ENCODE measurements around the gene ZNF423.

- TF ChIP-seq, protein P1, sequence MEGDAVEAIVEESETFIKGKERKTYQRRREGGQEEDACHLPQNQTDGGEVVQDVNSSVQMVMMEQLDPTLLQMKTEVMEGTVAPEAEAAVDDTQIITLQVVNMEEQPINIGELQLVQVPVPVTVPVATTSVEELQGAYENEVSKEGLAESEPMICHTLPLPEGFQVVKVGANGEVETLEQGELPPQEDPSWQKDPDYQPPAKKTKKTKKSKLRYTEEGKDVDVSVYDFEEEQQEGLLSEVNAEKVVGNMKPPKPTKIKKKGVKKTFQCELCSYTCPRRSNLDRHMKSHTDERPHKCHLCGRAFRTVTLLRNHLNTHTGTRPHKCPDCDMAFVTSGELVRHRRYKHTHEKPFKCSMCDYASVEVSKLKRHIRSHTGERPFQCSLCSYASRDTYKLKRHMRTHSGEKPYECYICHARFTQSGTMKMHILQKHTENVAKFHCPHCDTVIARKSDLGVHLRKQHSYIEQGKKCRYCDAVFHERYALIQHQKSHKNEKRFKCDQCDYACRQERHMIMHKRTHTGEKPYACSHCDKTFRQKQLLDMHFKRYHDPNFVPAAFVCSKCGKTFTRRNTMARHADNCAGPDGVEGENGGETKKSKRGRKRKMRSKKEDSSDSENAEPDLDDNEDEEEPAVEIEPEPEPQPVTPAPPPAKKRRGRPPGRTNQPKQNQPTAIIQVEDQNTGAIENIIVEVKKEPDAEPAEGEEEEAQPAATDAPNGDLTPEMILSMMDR (IDR thresholded peaks at IDR 0.05), result no peak
- no peak for TF ChIP-seq POLR2A (IDR thresholded peaks at IDR 0.05)
Observed at GRCh38 chr16:49901711-49902110, 45.8 kb upstream of the ZNF423 start.
